Stimulated activated CD4-positive, alpha-beta T cell treated with anti-CD3 and anti-CD28 coated beads, TNF-alpha, amount 100 ng/mL, for 48 hours (primary cell): Measurements from ENCODE around the gene MMP21.

Source experiments
- DNase-seq, 3 donors: peaks; one replicate each; pipeline ENCODE4 v3.0.0-alpha.2; 2020; ENCODE audit warnings: low read depth in 3 of 3

The MMP21 gene

GRCh38 chr10:125792342-125793300 lies 17.0 kb upstream of the MMP21 start:
- DNase-seq, result no peak

GRCh38 chr10:125788156-125789034 lies 12.8 kb upstream of the MMP21 start:
- no peak for DNase-seq

- no peak for DNase-seq
Observed at GRCh38 chr10:125785791-125786190, 10.2 kb upstream of the MMP21 start.

- no peak for DNase-seq
Observed at GRCh38 chr10:125783957-125784356, 8.3 kb upstream of the MMP21 start.

GRCh38 chr10:125783408-125783807 lies 7.8 kb upstream of the MMP21 start:
- DNase-seq, result no peak

GRCh38 chr10:125782616-125783015 lies 7.0 kb upstream of the MMP21 start:
- DNase-seq, result no peak

GRCh38 chr10:125782054-125782453 lies 6.4 kb upstream of the MMP21 start:
- DNase-seq, result no peak

GRCh38 chr10:125781374-125781773 lies 5.8 kb upstream of the MMP21 start:
- no peak for DNase-seq

GRCh38 chr10:125779403-125780327 lies 4.0 kb upstream of the MMP21 start:
- DNase-seq, result no peak

GRCh38 chr10:125778556-125778955 lies 2.9 kb upstream of the MMP21 start:
- DNase-seq, result no peak

GRCh38 chr10:125777806-125778205 lies 2.2 kb upstream of the MMP21 start:
- DNase-seq, result no peak

GRCh38 chr10:125774581-125775191 lies 935 bp downstream of the MMP21 start:
- no peak for DNase-seq

- no peak for DNase-seq
Observed at GRCh38 chr10:125773687-125774543, 1.7 kb downstream of the MMP21 start.

GRCh38 chr10:125772864-125773180 lies 2.8 kb downstream of the MMP21 start:
- DNase-seq, result no peak

- no peak for DNase-seq
Observed at GRCh38 chr10:125772112-125772863, 3.3 kb downstream of the MMP21 start.

GRCh38 chr10:125770844-125771243 lies 4.8 kb downstream of the MMP21 start:
- no peak for DNase-seq

- DNase-seq, result no peak
Observed at GRCh38 chr10:125769175-125769574, 6.4 kb downstream of the MMP21 start.

- no peak for DNase-seq
Observed at GRCh38 chr10:125768219-125768855, 7.3 kb downstream of the MMP21 start.

- no peak for DNase-seq
Observed at GRCh38 chr10:125766511-125766910, 9.1 kb downstream of the MMP21 start.
